CD14-positive monocyte (primary cell): ENCODE measurements around the gene TDP1. TPM values are rescaled to one million over a fixed set of nuclear protein-coding genes. Genes with fewer than 3 reads are reported as not detected.
A peak's percentile ranks its signal among the peaks of the same experiment; 100 is the strongest.

Source experiments
- DNase-seq, 3 donors: peaks; one replicate each; pipeline ENCODE4 v3.0.0-alpha.2; 2011 to 2022
- H2AFZ ChIP-seq: 2 replicates; pipeline ENCODE4 v1.6.0; 2012; ENCODE audit warnings: mild to moderate bottlenecking, low read depth, low read length, inconsistent platforms; ENCODE audit not compliant: insufficient read depth, poor library complexity, severe bottlenecking
- H3K27ac ChIP-seq, 2 donors: 1 replicate in 1 of 2; 2 replicates in 1 of 2; pipeline ENCODE4 v1.5.1; 2012 to 2013; ENCODE audit warnings: low read length in 2 of 2, control low read depth in 1 of 2, inconsistent platforms in 1 of 2, low read depth in 1 of 2, mild to moderate bottlenecking in 1 of 2
- H3K27me3 ChIP-seq, 2 donors: one replicate each; pipeline versions ENCODE4 v1.6.0 to v1.6.1; 2011 to 2013; ENCODE audit warnings: low read length in 2 of 2; ENCODE audit not compliant: control insufficient read depth in 2 of 2, insufficient read depth in 2 of 2
- H3K36me3 ChIP-seq, 2 donors: replicated peaks in 1 of 2; 1 replicate in 1 of 2; 2 replicates in 1 of 2; pipeline versions ENCODE4 v1.5.1 to v1.6.1; 2012 to 2013; ENCODE audit warnings: low read length in 2 of 2, control low read depth in 1 of 2, inconsistent platforms in 1 of 2, mild to moderate bottlenecking in 1 of 2; ENCODE audit not compliant: insufficient read depth in 2 of 2, control insufficient read depth in 1 of 2
- H3K4me1 ChIP-seq, 2 donors: 1 replicate in 1 of 2; 2 replicates in 1 of 2; pipeline versions ENCODE4 v1.5.1 to v1.6.1; 2012 to 2013; ENCODE audit warnings: low read length in 2 of 2, control low read depth in 1 of 2, inconsistent platforms in 1 of 2, mild to moderate bottlenecking in 1 of 2, moderate library complexity in 1 of 2; ENCODE audit not compliant: insufficient read depth in 2 of 2, control insufficient read depth in 1 of 2
- H3K4me2 ChIP-seq: replicated peaks from 2 replicates; pipeline ENCODE3; 2012; ENCODE audit warnings: low read length, moderate library complexity, mild to moderate bottlenecking; ENCODE audit not compliant: poor library complexity, severe bottlenecking; ENCODE audit errors: extremely low read depth
- H3K4me3 ChIP-seq, 3 experiments: fragments of 200-600 bp in 1 of 3; sonication (generic) in 1 of 3; replicated peaks in 1 of 3; 1 replicate in 2 of 3; 2 replicates in 1 of 3; pipeline ENCODE4 v1.5.1; 2011 to 2013; ENCODE audit warnings: low read length in 3 of 3, mild to moderate bottlenecking in 3 of 3, control low read depth in 2 of 3, low read depth in 2 of 3, inconsistent platforms in 1 of 3, moderate library complexity in 1 of 3
- H3K79me2 ChIP-seq: 2 replicates; pipeline ENCODE4 v1.6.0; 2012; ENCODE audit warnings: mild to moderate bottlenecking, control low read depth, inconsistent platforms, low read length, moderate library complexity; ENCODE audit not compliant: insufficient read depth
- H3K9ac ChIP-seq: 2 replicates; pipeline ENCODE4 v1.6.0; 2017; ENCODE audit warnings: low read length, mild to moderate bottlenecking; ENCODE audit not compliant: insufficient read depth, poor library complexity, severe bottlenecking
- H3K9me3 ChIP-seq, 2 donors: replicated peaks in 1 of 2; 1 replicate in 1 of 2; 2 replicates in 1 of 2; pipeline versions ENCODE4 v1.5.1 to v1.6.1; 2012 to 2013; ENCODE audit warnings: low read length in 2 of 2, control low read depth in 1 of 2; ENCODE audit not compliant: control insufficient read depth in 1 of 2, insufficient read depth in 1 of 2
- H4K20me1 ChIP-seq: 2 replicates; pipeline ENCODE4 v1.6.0; 2012; ENCODE audit warnings: mild to moderate bottlenecking, low read length, control low read depth, moderate library complexity; ENCODE audit not compliant: insufficient read depth
- H3K27ac Mint-ChIP-seq, 7 donors: one replicate each; pipeline ENCODE4 v1.8.0; 2020; ENCODE audit warnings: mild to moderate bottlenecking in 7 of 7, mixed read lengths in 7 of 7, moderate library complexity in 6 of 7, inconsistent platforms in 2 of 7
- H3K27me3 Mint-ChIP-seq, 3 donors: one replicate each; pipeline ENCODE4 v1.8.0; 2021 to 2022; ENCODE audit warnings: low read depth in 3 of 3, mild to moderate bottlenecking in 3 of 3, mixed read lengths in 3 of 3, moderate library complexity in 3 of 3, inconsistent platforms in 1 of 3
- H3K36me3 Mint-ChIP-seq, 2 donors: one replicate each; pipeline ENCODE4 v1.8.0; 2020; ENCODE audit warnings: mixed read lengths in 2 of 2, inconsistent platforms in 1 of 2, mild to moderate bottlenecking in 1 of 2
- H3K4me1 Mint-ChIP-seq: one replicate; pipeline ENCODE4 v1.8.0; 2020; ENCODE audit warnings: mild to moderate bottlenecking, mixed read lengths
- H3K4me3 Mint-ChIP-seq, 2 donors: one replicate each; pipeline ENCODE4 v1.8.0; 2020; ENCODE audit warnings: mild to moderate bottlenecking in 2 of 2, mixed read lengths in 2 of 2, moderate library complexity in 1 of 2
- H3K9me3 Mint-ChIP-seq, 7 donors: one replicate each; pipeline ENCODE4 v1.8.0; 2020 to 2022; ENCODE audit warnings: mixed read lengths in 7 of 7, mild to moderate bottlenecking in 6 of 7, moderate library complexity in 6 of 7, inconsistent platforms in 2 of 7
- WGBS: methylation state at CpG from one replicate; pipeline ENCODE4 v1.1.5; 2013; ENCODE audit warnings: missing lambda C conversion rate; ENCODE audit not compliant: insufficient coverage; 5-methylcytosine and 5-hydroxymethylcytosine counted together
- intact Hi-C, 2 donors: fragments of 100-400 bp; cut with micrococcal nuclease; formaldehyde crosslinking; loops; one replicate each; pipeline versions ENCODE4 v1.15.0 to v1.15.1; 2023
- polyA plus RNA-seq, 3 donors: library from polyadenylated mRNA; depleted of rRNA in 1 of 3; unstranded in 2 of 3; stranded (reverse) in 1 of 3; fragments of 300-500 nt in 2 of 3; fragments of >200 nt in 1 of 3; fragmentation: Illumina TruSeq in 2 of 3; gene quantifications; 1 replicate in 2 of 3; 2 replicates in 1 of 3; pipeline ENCODE4 v1.2.3, GENCODE V29; 2012 to 2021
- TF ChIP-seq, protein P1 (sequence below): fragments of 200-600 bp; IDR thresholded peaks from one replicate; pipeline ENCODE4 v1.8.0; 2022; ENCODE audit warnings: antibody characterized with exemption, mild to moderate bottlenecking

Gene TDP1
- polyA plus RNA-seq, 3 donors, result 9.2 to 13.4 (median 10.6) TPM

- Histone ChIP-seq H3K9me3 (no peaks in the 10 kb centered on the region), H3K36me3 (no peaks in the 10 kb centered on the region), H3K9ac (peak overlapping the region; percentile 22), H3K79me2 (peaks cover 13% of the 10 kb centered on the region), H3K4me1 (peaks cover 36 to 58% of the 10 kb centered on the region in 2 donors), H3K4me3 (peak overlapping the region; percentile 43 to 84 (median 48)), H3K27me3 (peaks cover 30 to 59% of the 10 kb centered on the region in 2 donors), H3K27ac (no peak overlapping the region), H4K20me1 (peaks cover 8% of the 10 kb centered on the region), H2AFZ (peak overlapping the region; percentile 87), H3K4me2 (peak overlapping the region; percentile 88)
- 2% methylated on average over 51 of the region's 60 CpGs for WGBS
- DNase-seq, result no peak
- H3K27ac Mint-ChIP-seq, result no peak overlapping the region
- peaks cover 49 to 75% (median 64%) of the 10 kb centered on the region in 3 donors for H3K27me3 Mint-ChIP-seq
- intact Hi-C loops, result loop anchor here in 1 of 2 donors (10.0 kb wide), 1 partner anchor 106 kb away; the partner anchor contains the start of genes EFCAB11 and TDP1
- H3K9me3 Mint-ChIP-seq, result peaks cover 0 to 13% (median 8%) of the 10 kb centered on the region in 7 donors
- H3K36me3 Mint-ChIP-seq, result peaks cover 15 to 22% of the 10 kb centered on the region in 2 donors
- TF ChIP-seq, protein P1, sequence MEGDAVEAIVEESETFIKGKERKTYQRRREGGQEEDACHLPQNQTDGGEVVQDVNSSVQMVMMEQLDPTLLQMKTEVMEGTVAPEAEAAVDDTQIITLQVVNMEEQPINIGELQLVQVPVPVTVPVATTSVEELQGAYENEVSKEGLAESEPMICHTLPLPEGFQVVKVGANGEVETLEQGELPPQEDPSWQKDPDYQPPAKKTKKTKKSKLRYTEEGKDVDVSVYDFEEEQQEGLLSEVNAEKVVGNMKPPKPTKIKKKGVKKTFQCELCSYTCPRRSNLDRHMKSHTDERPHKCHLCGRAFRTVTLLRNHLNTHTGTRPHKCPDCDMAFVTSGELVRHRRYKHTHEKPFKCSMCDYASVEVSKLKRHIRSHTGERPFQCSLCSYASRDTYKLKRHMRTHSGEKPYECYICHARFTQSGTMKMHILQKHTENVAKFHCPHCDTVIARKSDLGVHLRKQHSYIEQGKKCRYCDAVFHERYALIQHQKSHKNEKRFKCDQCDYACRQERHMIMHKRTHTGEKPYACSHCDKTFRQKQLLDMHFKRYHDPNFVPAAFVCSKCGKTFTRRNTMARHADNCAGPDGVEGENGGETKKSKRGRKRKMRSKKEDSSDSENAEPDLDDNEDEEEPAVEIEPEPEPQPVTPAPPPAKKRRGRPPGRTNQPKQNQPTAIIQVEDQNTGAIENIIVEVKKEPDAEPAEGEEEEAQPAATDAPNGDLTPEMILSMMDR, result no peak
- H3K4me3 Mint-ChIP-seq, result peak overlapping the region; percentile 96 to 97
- peaks cover 51% of the 10 kb centered on the region for H3K4me1 Mint-ChIP-seq
Measured at GRCh38 chr14:90060965-90061684, 105.4 kb downstream of the TDP1 start.

- H3K9me3 Mint-ChIP-seq, result peaks cover 0 to 13% (median 8%) of the 10 kb centered on the region in 7 donors
- peak within 1 kb of the TSS in 6 of 7 donors; percentile 77 to 88 (median 82) for H3K27ac Mint-ChIP-seq
- H3K4me1 Mint-ChIP-seq, result peaks cover 51% of the 10 kb centered on the region
- H4K20me1 ChIP-seq, result peaks cover 8% of the 10 kb centered on the region
- H3K36me3 Mint-ChIP-seq, result peaks cover 15 to 25% of the 10 kb centered on the region in 2 donors
- H3K36me3 ChIP-seq, result no peaks in the 10 kb centered on the region
- DNase-seq, result peak; percentile 49 to 68 (median 55)
- H3K27ac ChIP-seq, result peak within 1 kb of the TSS; percentile 31 to 52
- H2AFZ ChIP-seq, result peak within 1 kb of the TSS; percentile 87
- TF ChIP-seq, protein P1, result no peak
- 0% methylated on average over 33 of the region's 52 CpGs for WGBS
- peak within 1 kb of the TSS; percentile 69 for H3K9ac ChIP-seq
- peaks cover 27 to 54% of the 10 kb centered on the region in 2 donors for H3K27me3 ChIP-seq
- intact Hi-C loops, result loop anchor here in 1 of 2 donors (10.0 kb wide), 1 partner anchor 107 kb away; the partner anchor contains the start of genes EFCAB11 and TDP1
- H3K9me3 ChIP-seq, result no peaks in the 10 kb centered on the region
- peaks cover 13% of the 10 kb centered on the region for H3K79me2 ChIP-seq
- peaks cover 44 to 74% (median 59%) of the 10 kb centered on the region in 3 donors for H3K27me3 Mint-ChIP-seq
- H3K4me3 ChIP-seq, result peak within 1 kb of the TSS; percentile 43 to 84 (median 48)
- peak within 1 kb of the TSS; percentile 98 to 99 for H3K4me3 Mint-ChIP-seq
- H3K4me1 ChIP-seq, result peaks cover 36 to 58% of the 10 kb centered on the region in 2 donors
- peak within 1 kb of the TSS; percentile 88 for H3K4me2 ChIP-seq
Measured at GRCh38 chr14:90061685-90062126, 106.0 kb downstream of the TDP1 start, which contains the start of gene KCNK13. TSS of gene KCNK13 (plus strand) at chr14:90061994. CDS start at chr14:90062206, 212 bp downstream.
